Vagina (tissue), 2 donors: ENCODE results near the gene GTSE1.

Experiments used
- CTCF ChIP-seq, 3 experiments: fragments of 450-650 bp in 2 of 3; fragments of 200-600 bp in 1 of 3; sonication (generic) in 1 of 3; IDR thresholded peaks; one replicate each; pipeline ENCODE4 v1.5.1; 2017 to 2019; ENCODE audit warnings: antibody characterized with exemption in 3 of 3, mild to moderate bottlenecking in 2 of 3, moderate library complexity in 2 of 3
- POLR2A ChIP-seq, 2 donors: fragments of 450-650 bp; IDR thresholded peaks; one replicate each; pipeline ENCODE4 v1.6.1; 2017; ENCODE audit warnings: antibody characterized with exemption in 2 of 2, mild to moderate bottlenecking in 2 of 2, moderate library complexity in 2 of 2

GRCh38 chr22:46379066-46379930, 82.6 kb downstream of the GTSE1 start:
- no peak for TF ChIP-seq CTCF (IDR thresholded peaks at IDR 0.05)
- TF ChIP-seq POLR2A (IDR thresholded peaks at IDR 0.05), result no peak
